HUES48 (cell line): Measurements from ENCODE around the gene SIGLEC10.

Experiments
- H3K27ac ChIP-seq: one replicate; pipeline ENCODE4 v1.7.0; 2013; ENCODE audit warnings: low read depth, low read length, inconsistent platforms
- H3K27me3 ChIP-seq: 2 replicates; pipeline ENCODE4 v1.6.1; 2013; ENCODE audit warnings: mild to moderate bottlenecking, low read length; ENCODE audit not compliant: control insufficient read depth, insufficient read depth
- H3K36me3 ChIP-seq: 2 replicates; pipeline ENCODE4 v1.6.1; 2013; ENCODE audit warnings: low read length; ENCODE audit not compliant: control insufficient read depth, insufficient read depth
- H3K4me1 ChIP-seq: 2 replicates; pipeline ENCODE4 v1.6.1; 2013; ENCODE audit warnings: mild to moderate bottlenecking, low read length; ENCODE audit not compliant: control insufficient read depth, insufficient read depth
- H3K4me3 ChIP-seq: 2 replicates; pipeline ENCODE4 v1.5.1; 2013; ENCODE audit warnings: mild to moderate bottlenecking, low read depth, low read length
- H3K9ac ChIP-seq: 2 replicates; pipeline ENCODE4 v1.6.1; 2013; ENCODE audit warnings: mild to moderate bottlenecking, low read depth, low read length, moderate library complexity
- H3K9me3 ChIP-seq: 2 replicates; pipeline ENCODE4 v1.6.1; 2013; ENCODE audit warnings: low read length; ENCODE audit not compliant: control insufficient read depth, insufficient read depth

Gene SIGLEC10

GRCh38 chr19:51392701-51393100 is 24.7 kb downstream of the SIGLEC10 start:
- H3K36me3 ChIP-seq, result no peaks in the 10 kb centered on the region
- peaks cover 8% of the 10 kb centered on the region; the same call in 1 of the 2 replicates for H3K4me1 ChIP-seq
- no peak overlapping the region for H3K9ac ChIP-seq
- H3K27me3 ChIP-seq, result no peaks in the 10 kb centered on the region
- no peak overlapping the region for H3K4me3 ChIP-seq
- no peaks in the 10 kb centered on the region for H3K9me3 ChIP-seq
- H3K27ac ChIP-seq, result no peak overlapping the region

GRCh38 chr19:51391073-51391611 is 26.3 kb downstream of the SIGLEC10 start:
- no peak overlapping the region; the same call in 1 of the 2 replicates for H3K4me3 ChIP-seq

GRCh38 chr19:51389143-51389542 is 28.3 kb downstream of the SIGLEC10 start:
- H3K27me3 ChIP-seq, result no peaks in the 10 kb centered on the region
- no peak overlapping the region for H3K9ac ChIP-seq
- no peaks in the 10 kb centered on the region for H3K9me3 ChIP-seq
- no peak overlapping the region for H3K4me3 ChIP-seq
- H3K4me1 ChIP-seq, result peaks cover 8% of the 10 kb centered on the region; the same call in 1 of the 2 replicates
- no peaks in the 10 kb centered on the region for H3K36me3 ChIP-seq
- H3K27ac ChIP-seq, result no peak overlapping the region

More at GRCh38 chr19:51391073-51391611, 26.3 kb downstream of the SIGLEC10 start:
- Histone ChIP-seq H3K27ac (no peak overlapping the region), H3K27me3 (no peaks in the 10 kb centered on the region), H3K4me1 (peaks cover 8% of the 10 kb centered on the region; the same call in 1 of the 2 replicates), H3K9me3 (no peaks in the 10 kb centered on the region), H3K9ac (no peak overlapping the region), H3K36me3 (no peaks in the 10 kb centered on the region)

- no peaks in the 10 kb centered on the region for H3K36me3 ChIP-seq
- H3K27ac ChIP-seq, result no peak within 1 kb of the TSS
- H3K4me1 ChIP-seq, result peaks cover 8% of the 10 kb centered on the region; the same call in 1 of the 2 replicates
- no peaks in the 10 kb centered on the region for H3K9me3 ChIP-seq
- H3K27me3 ChIP-seq, result no peaks in the 10 kb centered on the region
- no peak within 1 kb of the TSS for H3K4me3 ChIP-seq
- no peak within 1 kb of the TSS for H3K9ac ChIP-seq
These were observed 29.5 kb downstream of the SIGLEC10 start, which contains the start of gene LIM2 for GRCh38 chr19:51387924-51388389. LIM2 (minus strand) TSS chr19:51387974; CDS start chr19:51387443, 531 bp downstream.

- Histone ChIP-seq H3K9me3 (no peaks in the 10 kb centered on the region; the same call in 1 of the 2 replicates), H3K4me3 (no peak overlapping the region), H3K4me1 (peaks cover 8% of the 10 kb centered on the region; the same call in 1 of the 2 replicates), H3K9ac (no peak overlapping the region), H3K36me3 (no peaks in the 10 kb centered on the region), H3K27ac (no peak overlapping the region), H3K27me3 (no peaks in the 10 kb centered on the region)
These were observed 30.4 kb downstream of the SIGLEC10 start for GRCh38 chr19:51386882-51387520.

GRCh38 chr19:51382004-51382403 is 35.4 kb downstream of the SIGLEC10 start:
- Histone ChIP-seq H3K9ac (no peak overlapping the region), H3K4me3 (no peak overlapping the region), H3K27ac (no peak overlapping the region), H3K9me3 (peaks cover 5% of the 10 kb centered on the region; the same call in 1 of the 2 replicates), H3K36me3 (no peaks in the 10 kb centered on the region), H3K27me3 (no peaks in the 10 kb centered on the region), H3K4me1 (no peaks in the 10 kb centered on the region)

- H3K4me3 ChIP-seq, result no peak overlapping the region
- no peaks in the 10 kb centered on the region for H3K4me1 ChIP-seq
- no peak overlapping the region for H3K27ac ChIP-seq
- H3K9ac ChIP-seq, result no peak overlapping the region
- no peaks in the 10 kb centered on the region for H3K36me3 ChIP-seq
- peaks cover 5% of the 10 kb centered on the region; the same call in 1 of the 2 replicates for H3K9me3 ChIP-seq
- H3K27me3 ChIP-seq, result no peaks in the 10 kb centered on the region
These were observed 37.1 kb downstream of the SIGLEC10 start for GRCh38 chr19:51380379-51380778.

GRCh38 chr19:51377422-51377821 is 40.0 kb downstream of the SIGLEC10 start:
- Histone ChIP-seq H3K4me3 (no peak overlapping the region), H3K27ac (no peak overlapping the region), H3K9ac (no peak overlapping the region), H3K27me3 (no peaks in the 10 kb centered on the region), H3K4me1 (no peaks in the 10 kb centered on the region), H3K9me3 (peaks cover 5% of the 10 kb centered on the region; the same call in 1 of the 2 replicates), H3K36me3 (no peaks in the 10 kb centered on the region)

- H3K4me1 ChIP-seq, result no peaks in the 10 kb centered on the region
- H3K9ac ChIP-seq, result no peak overlapping the region
- no peak overlapping the region for H3K27ac ChIP-seq
- no peaks in the 10 kb centered on the region for H3K27me3 ChIP-seq
- H3K36me3 ChIP-seq, result no peaks in the 10 kb centered on the region
- no peak overlapping the region for H3K4me3 ChIP-seq
- no peaks in the 10 kb centered on the region for H3K9me3 ChIP-seq
These were observed 41.8 kb downstream of the SIGLEC10 start for GRCh38 chr19:51375504-51376221.

- H3K9ac ChIP-seq, result no peak within 1 kb of the TSS
- no peaks in the 10 kb centered on the region for H3K27me3 ChIP-seq
- H3K9me3 ChIP-seq, result no peaks in the 10 kb centered on the region
- H3K36me3 ChIP-seq, result no peaks in the 10 kb centered on the region
- no peak within 1 kb of the TSS for H3K4me3 ChIP-seq
- no peak within 1 kb of the TSS for H3K27ac ChIP-seq
- peaks cover 7% of the 10 kb centered on the region; the same call in 1 of the 2 replicates for H3K4me1 ChIP-seq
These were observed 44.6 kb downstream of the SIGLEC10 start, which contains the start of gene NKG7 for GRCh38 chr19:51372649-51373504. NKG7 (minus strand) TSS chr19:51372654; CDS start chr19:51372535, 119 bp downstream.
